Activated CD8-positive, alpha-beta T cell treated with anti-CD3 and anti-CD28 coated beads for 36 hours (primary cell): ENCODE measurements around the gene CTDSP1. TPM values are rescaled to one million over a fixed set of nuclear protein-coding genes. Genes with fewer than 3 reads are reported as not detected.

Source experiments
- ATAC-seq: fragments of 200-7000 bp; cut with Tn5 transposase; one replicate; pipeline ENCODE4 v1.10.0; 2021; ENCODE audit warnings: mild to moderate bottlenecking, moderate library complexity
- CTCF ChIA-PET: fragments of 350-600 bp; sonication (Branson Sonifier 250); formaldehyde crosslinking; loops from one replicate; lab custom pipeline; 2021; ENCODE audit warnings: antibody characterized with exemption; lab: Charles Lee
- POLR2A ChIA-PET: fragments of 350-600 bp; sonication (Branson Sonifier 250); formaldehyde crosslinking; loops from one replicate; lab custom pipeline; 2021; ENCODE audit warnings: antibody characterized with exemption; lab: Charles Lee
- DNase-seq: peaks from one replicate; pipeline ENCODE4 v3.0.0-alpha.2; 2020
- H3K27ac Mint-ChIP-seq: one replicate; pipeline ENCODE4 v1.8.0; 2021; ENCODE audit warnings: mild to moderate bottlenecking, mixed read lengths
- H3K27me3 Mint-ChIP-seq: one replicate; pipeline ENCODE4 v1.8.0; 2021; ENCODE audit warnings: mixed read lengths
- H3K36me3 Mint-ChIP-seq: one replicate; pipeline ENCODE4 v1.8.0; 2021; ENCODE audit warnings: low read depth, mixed read lengths
- H3K4me1 Mint-ChIP-seq: one replicate; pipeline ENCODE4 v1.8.0; 2021; ENCODE audit warnings: low read depth, mixed read lengths
- H3K4me3 Mint-ChIP-seq: one replicate; pipeline ENCODE4 v1.8.0; 2021; ENCODE audit warnings: mild to moderate bottlenecking, moderate library complexity, mixed read lengths
- H3K9me3 Mint-ChIP-seq: one replicate; pipeline ENCODE4 v1.8.0; 2021; ENCODE audit warnings: mixed read lengths
- intact Hi-C: fragments of 100-400 bp; cut with micrococcal nuclease; formaldehyde crosslinking; loops from one replicate; pipeline ENCODE4 v1.10.0; 2022
- total RNA-seq, 2 experiments: library from RNA; stranded (reverse); gene quantifications; one replicate each; pipeline ENCODE4 v1.2.3, GENCODE V29; 2021
- TF ChIP-seq, protein P1 (sequence below): fragments of 200-600 bp; IDR thresholded peaks from one replicate; pipeline ENCODE4 v1.8.0; 2022; ENCODE audit warnings: antibody characterized with exemption, mild to moderate bottlenecking

CTDSP1 gene
- total RNA-seq, 2 experiments from 2014 or later: 85.8 to 94.7 TPM

DNA sequence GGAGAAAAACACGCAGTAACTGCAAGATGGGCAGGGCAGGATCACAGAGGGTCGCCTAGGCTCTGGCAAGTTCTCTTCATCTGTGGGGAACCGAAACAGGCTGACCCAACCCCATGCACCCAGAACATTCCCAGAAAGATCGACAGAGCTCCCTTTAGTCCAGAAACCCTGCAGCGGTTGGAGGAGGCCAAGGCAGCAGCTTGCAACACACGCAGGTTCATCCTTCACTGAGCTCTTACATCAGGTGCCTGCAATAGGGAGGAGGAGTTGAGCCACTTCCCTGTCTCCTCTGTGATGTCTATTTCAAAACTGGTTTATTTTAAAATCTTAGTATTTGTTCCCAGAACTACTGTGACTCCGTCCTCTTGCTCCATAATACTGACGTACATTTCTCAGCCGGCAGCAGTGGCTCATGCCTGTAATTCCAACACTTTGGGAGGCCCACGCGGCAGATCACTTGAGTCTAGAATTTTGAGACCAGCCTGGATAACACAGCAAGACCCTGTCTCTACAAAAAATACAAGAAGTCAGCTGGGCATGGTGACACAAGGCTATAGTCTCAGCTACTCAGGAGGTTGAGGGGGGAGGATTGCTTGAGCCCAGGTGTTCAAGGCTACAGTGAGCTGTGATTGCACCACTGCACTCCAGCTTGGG, 29.1 kb upstream of the CTDSP1 start:
- TF ChIP-seq, protein P1, sequence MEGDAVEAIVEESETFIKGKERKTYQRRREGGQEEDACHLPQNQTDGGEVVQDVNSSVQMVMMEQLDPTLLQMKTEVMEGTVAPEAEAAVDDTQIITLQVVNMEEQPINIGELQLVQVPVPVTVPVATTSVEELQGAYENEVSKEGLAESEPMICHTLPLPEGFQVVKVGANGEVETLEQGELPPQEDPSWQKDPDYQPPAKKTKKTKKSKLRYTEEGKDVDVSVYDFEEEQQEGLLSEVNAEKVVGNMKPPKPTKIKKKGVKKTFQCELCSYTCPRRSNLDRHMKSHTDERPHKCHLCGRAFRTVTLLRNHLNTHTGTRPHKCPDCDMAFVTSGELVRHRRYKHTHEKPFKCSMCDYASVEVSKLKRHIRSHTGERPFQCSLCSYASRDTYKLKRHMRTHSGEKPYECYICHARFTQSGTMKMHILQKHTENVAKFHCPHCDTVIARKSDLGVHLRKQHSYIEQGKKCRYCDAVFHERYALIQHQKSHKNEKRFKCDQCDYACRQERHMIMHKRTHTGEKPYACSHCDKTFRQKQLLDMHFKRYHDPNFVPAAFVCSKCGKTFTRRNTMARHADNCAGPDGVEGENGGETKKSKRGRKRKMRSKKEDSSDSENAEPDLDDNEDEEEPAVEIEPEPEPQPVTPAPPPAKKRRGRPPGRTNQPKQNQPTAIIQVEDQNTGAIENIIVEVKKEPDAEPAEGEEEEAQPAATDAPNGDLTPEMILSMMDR: no peak
- POLR2A ChIA-PET: interaction anchor here (1.0 kb wide), 1 partner anchor 10 kb away, joined by 3 read pairs; no protein-coding TSS in a partner anchor
- ATAC-seq (no peak), DNase-seq (no peak)
- H3K27ac Mint-ChIP-seq: no peak overlapping the region
- no peaks in the 10 kb centered on the region for H3K36me3 Mint-ChIP-seq
- CTCF ChIA-PET: interaction anchor here (0.6 kb wide), 1 partner anchor 14 kb away, joined by 4 read pairs; the partner anchor contains the start of gene CATIP
- intact Hi-C loops: no loop called here
- no peaks in the 10 kb centered on the region for H3K9me3 Mint-ChIP-seq
- peaks cover 16% of the 10 kb centered on the region for H3K4me1 Mint-ChIP-seq
- H3K27me3 Mint-ChIP-seq: peaks cover 1% of the 10 kb centered on the region
- no peak overlapping the region for H3K4me3 Mint-ChIP-seq

GRCh38 chr2:218371983-218372350, 27.7 kb upstream of the CTDSP1 start:
- no peaks in the 10 kb centered on the region for H3K9me3 Mint-ChIP-seq
- ATAC-seq (no peak), DNase-seq (no peak)
- CTCF ChIA-PET: no interaction called here
- H3K4me3 Mint-ChIP-seq: no peak overlapping the region
- H3K27me3 Mint-ChIP-seq: peaks cover 1% of the 10 kb centered on the region
- peaks cover 16% of the 10 kb centered on the region for H3K4me1 Mint-ChIP-seq
- intact Hi-C loops: no loop called here
- POLR2A ChIA-PET: no interaction called here
- H3K36me3 Mint-ChIP-seq: no peaks in the 10 kb centered on the region
- no peak overlapping the region for H3K27ac Mint-ChIP-seq
- TF ChIP-seq, protein P1: no peak

DNA sequence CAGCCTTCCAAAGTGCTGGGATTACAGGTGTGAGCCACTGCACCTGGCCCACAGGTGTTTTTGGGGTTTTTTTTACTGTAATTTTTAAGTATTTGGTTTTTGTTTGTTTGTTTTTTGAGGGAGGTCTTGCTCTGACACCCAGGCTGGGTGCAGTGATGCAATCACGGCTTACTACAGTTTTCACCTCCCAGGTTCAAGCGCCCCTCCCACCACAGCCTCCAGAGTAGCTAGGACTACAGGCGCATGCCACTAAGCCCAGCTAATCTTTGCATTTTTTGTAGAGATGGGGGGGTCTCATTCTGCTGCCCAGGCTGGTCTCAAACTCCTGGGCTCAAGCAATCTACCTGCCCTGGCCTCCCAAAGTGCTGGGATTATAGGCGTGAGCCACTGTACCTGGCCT, 24.9 kb upstream of the CTDSP1 start:
- H3K4me3 Mint-ChIP-seq: no peak overlapping the region
- H3K27ac Mint-ChIP-seq: no peak overlapping the region
- ATAC-seq: no peak
- H3K4me1 Mint-ChIP-seq: peaks cover 4% of the 10 kb centered on the region
- CTCF ChIA-PET: interaction anchor here (1.7 kb wide), 1 partner anchor 18 kb away, joined by 8 read pairs; the partner anchor contains the start of gene CATIP
- POLR2A ChIA-PET: no interaction called here
- H3K27me3 Mint-ChIP-seq: no peaks in the 10 kb centered on the region
- TF ChIP-seq, protein P1: no peak
- intact Hi-C loops: no loop called here
- no peak for DNase-seq
- no peaks in the 10 kb centered on the region for H3K36me3 Mint-ChIP-seq
- no peaks in the 10 kb centered on the region for H3K9me3 Mint-ChIP-seq

DNA sequence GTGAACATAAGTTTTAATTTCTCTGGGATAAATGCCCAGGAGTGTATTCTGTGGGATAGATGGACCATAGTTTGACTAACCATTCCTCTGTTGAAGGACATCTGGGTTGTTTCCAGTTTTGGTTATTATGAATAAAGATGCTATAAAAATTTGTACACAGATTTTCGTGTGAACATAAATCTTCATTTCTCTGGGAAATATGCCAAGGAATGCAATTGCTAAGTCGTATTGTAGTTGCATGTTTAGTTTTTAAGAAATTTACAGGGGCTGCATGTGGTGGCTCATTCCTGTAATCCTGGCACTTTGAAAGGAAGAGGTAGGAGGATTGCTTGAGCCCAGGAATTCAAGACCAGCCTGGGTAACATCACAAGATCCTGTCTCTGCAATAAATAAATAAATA, 24.5 kb upstream of the CTDSP1 start:
- no peaks in the 10 kb centered on the region for H3K36me3 Mint-ChIP-seq
- TF ChIP-seq, protein P1: no peak
- intact Hi-C loops: no loop called here
- H3K9me3 Mint-ChIP-seq: no peaks in the 10 kb centered on the region
- H3K27me3 Mint-ChIP-seq: no peaks in the 10 kb centered on the region
- H3K4me1 Mint-ChIP-seq: no peaks in the 10 kb centered on the region
- CTCF ChIA-PET: interaction anchor here (1.7 kb wide), 1 partner anchor 18 kb away, joined by 8 read pairs; the partner anchor contains the start of gene CATIP
- ATAC-seq: no peak
- H3K4me3 Mint-ChIP-seq: no peak overlapping the region
- H3K27ac Mint-ChIP-seq: no peak overlapping the region
- DNase-seq: no peak
- POLR2A ChIA-PET: no interaction called here

DNA sequence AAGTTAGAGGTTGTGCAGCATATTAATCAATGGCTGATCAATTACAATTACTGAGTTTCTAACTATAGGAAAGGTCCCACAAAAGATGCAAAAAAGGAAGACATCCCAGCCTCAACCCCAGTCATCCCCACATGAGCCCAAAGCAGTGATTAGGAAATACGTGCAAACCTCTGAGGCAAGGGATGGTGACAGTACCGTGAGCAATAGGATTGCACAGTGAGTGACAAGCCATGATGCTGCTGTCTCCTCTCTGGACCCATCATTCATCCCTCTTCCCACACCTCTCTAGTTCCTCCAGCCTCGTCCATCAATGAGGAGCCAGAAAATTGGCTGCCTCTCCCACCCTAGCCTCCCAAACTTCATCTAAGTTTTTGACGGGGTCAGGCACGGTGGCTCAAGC, 21.6 kb upstream of the CTDSP1 start:
- Mint-ChIP-seq H3K9me3 (no peaks in the 10 kb centered on the region), H3K36me3 (no peaks in the 10 kb centered on the region), H3K4me3 (no peak overlapping the region), H3K27ac (no peak overlapping the region), H3K27me3 (no peaks in the 10 kb centered on the region), H3K4me1 (no peaks in the 10 kb centered on the region)
- POLR2A ChIA-PET: no interaction called here
- intact Hi-C loops: no loop called here
- no peak for ATAC-seq
- TF ChIP-seq, protein P1: no peak
- no peak for DNase-seq
- CTCF ChIA-PET: interaction anchor here (0.9 kb wide), 1 partner anchor 76 kb away, joined by 4 read pairs; no protein-coding TSS in a partner anchor
